8988T (cell line): ENCODE measurements around the gene DGKZ.

Experiments
- DNase-seq: peaks from one replicate; pipeline ENCODE4 v3.0.0; 2011

DGKZ gene

GRCh38 chr11:46404476-46405017 is 57.3 kb downstream of the DGKZ start:
- DNase-seq = no peak

- DNase-seq = no peak
Measured at GRCh38 chr11:46407635-46408034, 60.4 kb downstream of the DGKZ start.

- DNase-seq = no peak
Measured at GRCh38 chr11:46408407-46408986, 61.2 kb downstream of the DGKZ start.

GRCh38 chr11:46410021-46410420 is 62.8 kb downstream of the DGKZ start:
- no peak for DNase-seq

- DNase-seq = no peak
Measured at GRCh38 chr11:46413760-46414465, 66.7 kb downstream of the DGKZ start.

GRCh38 chr11:46414466-46414796 is 67.2 kb downstream of the DGKZ start:
- DNase-seq = no peak

- no peak for DNase-seq
Measured at GRCh38 chr11:46414879-46415278, 67.6 kb downstream of the DGKZ start.

DNA sequence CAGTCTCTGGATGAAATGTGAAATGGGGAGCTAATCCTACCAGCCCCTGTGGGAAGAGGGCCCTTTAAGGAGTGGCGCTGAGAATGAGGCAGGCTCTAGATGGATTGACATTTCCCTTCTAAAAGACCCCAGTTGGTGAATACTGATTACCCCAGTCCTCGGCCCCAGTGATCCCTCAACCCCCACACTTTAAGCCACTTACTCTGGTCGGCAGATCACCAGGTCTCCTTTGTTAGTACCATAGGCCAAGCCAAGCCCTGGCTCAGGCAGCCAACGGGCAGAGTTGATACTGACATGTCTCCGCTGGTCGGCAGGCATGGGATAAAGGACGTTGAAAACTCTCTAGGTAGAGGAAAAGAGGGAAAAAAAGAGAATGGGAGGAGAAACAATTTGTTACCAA is 70.4 kb downstream of the DGKZ start:
- DNase-seq = no peak

DNA sequence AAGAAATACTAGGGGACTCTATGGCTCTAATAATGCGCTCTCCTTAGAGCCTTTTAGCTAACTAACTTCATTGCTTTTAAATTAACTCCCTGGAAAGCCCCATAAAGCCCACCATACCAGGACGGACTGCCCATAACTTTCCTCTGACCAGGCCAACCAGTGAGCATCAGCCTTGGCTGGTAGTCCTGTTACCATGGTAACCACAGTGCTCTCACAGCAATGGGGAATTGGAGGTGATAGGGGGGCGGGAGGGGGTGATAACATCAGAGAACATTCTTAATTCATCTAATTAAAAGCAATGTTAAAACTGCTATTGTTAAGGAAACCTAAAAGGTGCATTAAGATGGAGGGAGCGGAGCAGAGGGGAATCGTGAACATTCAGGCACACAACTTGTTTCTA is 71.5 kb downstream of the DGKZ start:
- no peak for DNase-seq

GRCh38 chr11:46420513-46420912 is 73.2 kb downstream of the DGKZ start:
- DNase-seq = no peak

- DNase-seq = no peak
Measured at GRCh38 chr11:46421257-46421880, 74.1 kb downstream of the DGKZ start.

DNA sequence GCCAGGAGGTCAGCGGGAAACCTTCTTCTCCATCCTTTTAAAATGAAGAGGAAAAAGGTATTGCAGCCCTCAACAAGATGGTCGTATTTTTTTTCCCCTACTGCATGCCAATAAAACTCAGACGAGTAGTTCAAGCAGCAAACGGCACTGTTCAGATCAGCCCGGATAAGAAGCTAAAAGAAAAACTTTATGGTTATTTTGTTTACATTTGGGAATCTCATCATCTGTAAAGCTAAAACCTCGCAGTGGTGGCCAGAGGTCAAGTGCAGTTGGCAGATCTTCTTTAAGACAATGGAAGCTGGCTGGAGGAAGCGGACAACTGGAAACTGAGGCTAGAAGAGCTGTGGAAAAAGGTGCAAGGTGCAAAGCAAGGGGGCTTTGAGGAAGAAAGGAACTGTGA is 75.3 kb downstream of the DGKZ start:
- no peak for DNase-seq

- DNase-seq = no peak
Measured at GRCh38 chr11:46426233-46426991, 79.1 kb downstream of the DGKZ start.

DNA sequence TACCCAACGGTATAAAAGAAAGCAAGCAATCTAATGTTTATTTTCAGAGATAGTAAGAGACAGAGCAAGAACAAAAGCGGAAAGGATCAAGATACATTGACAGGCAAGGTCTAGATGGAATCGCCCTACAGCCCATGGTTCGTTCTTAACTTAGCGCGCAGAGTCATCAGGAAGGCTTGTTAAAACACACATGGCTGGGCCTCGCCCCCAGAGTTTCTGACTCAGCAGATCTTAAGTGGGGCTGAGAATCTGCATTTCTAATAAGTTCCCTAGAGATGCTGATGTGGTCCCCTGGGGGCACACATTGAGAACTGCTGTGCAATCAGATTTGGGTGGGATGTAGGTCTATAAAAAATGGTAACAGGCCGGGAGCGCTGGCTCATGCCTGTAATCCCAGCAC is 80.1 kb downstream of the DGKZ start:
- DNase-seq = no peak

DNA sequence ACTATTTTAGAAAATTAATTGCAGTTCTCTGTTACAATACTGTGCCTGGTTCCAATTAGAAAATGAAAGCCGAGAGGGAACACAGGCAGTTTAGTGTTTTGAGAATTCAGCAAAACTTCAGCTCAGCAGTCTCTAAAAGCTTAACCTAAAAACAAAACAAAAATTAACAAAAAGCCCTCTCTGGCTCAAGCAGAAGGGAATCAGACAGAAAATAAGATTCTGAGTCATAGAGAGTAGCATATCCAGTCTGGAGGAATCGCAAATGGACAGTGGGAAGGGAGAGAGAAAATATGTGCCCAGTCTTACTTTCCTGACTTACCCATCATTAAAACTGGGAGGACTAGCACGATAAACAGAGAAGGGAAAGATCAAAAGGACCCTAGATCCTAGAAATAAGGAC is 82.5 kb downstream of the DGKZ start:
- no peak for DNase-seq
